Cardiac fibroblast (primary cell): Measurements from ENCODE around the gene RASA3.

Source experiments
- DNase-seq, 2 donors: peaks; one replicate each; pipeline versions ENCODE4 v3.0.0 to v3.0.0-alpha.2; 2010; ENCODE audit warnings: low read depth in 2 of 2
- H3K4me3 ChIP-seq, 2 donors: replicated peaks in 1 of 2; 1 replicate in 1 of 2; 2 replicates in 1 of 2; pipeline ENCODE4 v1.5.1; 2011; ENCODE audit warnings: low read depth in 2 of 2, low read length in 2 of 2, mild to moderate bottlenecking in 2 of 2, moderate library complexity in 1 of 2
- TF ChIP-seq, protein P1 (sequence below): IDR thresholded peaks from one replicate; pipeline ENCODE4 v1.5.1; 2011; ENCODE audit warnings: low read depth, mild to moderate bottlenecking, low read length, inconsistent platforms

The RASA3 gene

GRCh38 chr13:114173272-114173671 is 40.8 kb upstream of the RASA3 start:
- no peak overlapping the region for H3K4me3 ChIP-seq
- DNase-seq, result no peak
- TF ChIP-seq, protein P1, sequence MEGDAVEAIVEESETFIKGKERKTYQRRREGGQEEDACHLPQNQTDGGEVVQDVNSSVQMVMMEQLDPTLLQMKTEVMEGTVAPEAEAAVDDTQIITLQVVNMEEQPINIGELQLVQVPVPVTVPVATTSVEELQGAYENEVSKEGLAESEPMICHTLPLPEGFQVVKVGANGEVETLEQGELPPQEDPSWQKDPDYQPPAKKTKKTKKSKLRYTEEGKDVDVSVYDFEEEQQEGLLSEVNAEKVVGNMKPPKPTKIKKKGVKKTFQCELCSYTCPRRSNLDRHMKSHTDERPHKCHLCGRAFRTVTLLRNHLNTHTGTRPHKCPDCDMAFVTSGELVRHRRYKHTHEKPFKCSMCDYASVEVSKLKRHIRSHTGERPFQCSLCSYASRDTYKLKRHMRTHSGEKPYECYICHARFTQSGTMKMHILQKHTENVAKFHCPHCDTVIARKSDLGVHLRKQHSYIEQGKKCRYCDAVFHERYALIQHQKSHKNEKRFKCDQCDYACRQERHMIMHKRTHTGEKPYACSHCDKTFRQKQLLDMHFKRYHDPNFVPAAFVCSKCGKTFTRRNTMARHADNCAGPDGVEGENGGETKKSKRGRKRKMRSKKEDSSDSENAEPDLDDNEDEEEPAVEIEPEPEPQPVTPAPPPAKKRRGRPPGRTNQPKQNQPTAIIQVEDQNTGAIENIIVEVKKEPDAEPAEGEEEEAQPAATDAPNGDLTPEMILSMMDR, result no peak

GRCh38 chr13:114167885-114168284 is 35.5 kb upstream of the RASA3 start:
- no peak for DNase-seq
- TF ChIP-seq, protein P1, result no peak
- no peak overlapping the region for H3K4me3 ChIP-seq

- H3K4me3 ChIP-seq, result no peak overlapping the region
- DNase-seq, result no peak
- TF ChIP-seq, protein P1, result no peak
These were observed 35.0 kb upstream of the RASA3 start for GRCh38 chr13:114167426-114167825.

DNA sequence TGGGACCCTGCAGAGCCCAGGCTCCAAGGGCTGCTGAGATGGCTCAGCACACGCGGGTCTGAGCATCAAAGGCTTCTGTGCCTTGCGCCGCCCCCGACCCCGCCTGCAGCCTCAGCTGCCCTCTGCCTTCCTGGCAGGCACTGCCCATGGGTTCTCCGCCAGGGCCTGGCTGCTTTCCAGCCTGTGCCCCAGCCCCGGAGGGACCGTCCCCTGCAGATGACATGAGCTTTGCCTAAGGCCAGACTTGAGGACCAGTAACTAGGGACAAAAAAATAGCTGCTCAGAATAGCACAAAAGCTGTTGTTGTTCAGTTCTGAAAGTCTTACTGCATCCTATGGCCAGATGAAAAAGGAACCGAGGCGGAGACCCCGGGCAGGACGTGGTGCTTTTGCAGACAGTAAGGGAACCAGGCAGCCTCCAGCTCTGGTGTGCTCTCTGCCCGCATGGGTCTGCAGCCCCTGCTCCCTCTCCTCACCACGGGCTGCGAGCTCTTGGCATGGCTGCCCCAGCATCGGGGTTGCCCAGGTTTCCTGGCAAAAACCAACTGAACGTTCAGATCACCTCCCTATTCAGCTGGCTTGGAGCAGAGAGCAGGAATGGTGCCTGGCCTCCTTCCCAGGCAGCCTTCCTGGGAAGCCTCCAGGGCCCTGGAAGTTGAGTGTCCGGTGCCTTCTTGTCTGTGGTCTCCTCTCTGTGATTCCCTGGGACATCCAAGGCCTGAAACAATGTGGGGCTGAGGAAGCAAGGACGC is 34.1 kb upstream of the RASA3 start:
- peak in 1 of 2 donors; percentile 29 for DNase-seq
- TF ChIP-seq, protein P1, result no peak
- no peak overlapping the region for H3K4me3 ChIP-seq

DNA sequence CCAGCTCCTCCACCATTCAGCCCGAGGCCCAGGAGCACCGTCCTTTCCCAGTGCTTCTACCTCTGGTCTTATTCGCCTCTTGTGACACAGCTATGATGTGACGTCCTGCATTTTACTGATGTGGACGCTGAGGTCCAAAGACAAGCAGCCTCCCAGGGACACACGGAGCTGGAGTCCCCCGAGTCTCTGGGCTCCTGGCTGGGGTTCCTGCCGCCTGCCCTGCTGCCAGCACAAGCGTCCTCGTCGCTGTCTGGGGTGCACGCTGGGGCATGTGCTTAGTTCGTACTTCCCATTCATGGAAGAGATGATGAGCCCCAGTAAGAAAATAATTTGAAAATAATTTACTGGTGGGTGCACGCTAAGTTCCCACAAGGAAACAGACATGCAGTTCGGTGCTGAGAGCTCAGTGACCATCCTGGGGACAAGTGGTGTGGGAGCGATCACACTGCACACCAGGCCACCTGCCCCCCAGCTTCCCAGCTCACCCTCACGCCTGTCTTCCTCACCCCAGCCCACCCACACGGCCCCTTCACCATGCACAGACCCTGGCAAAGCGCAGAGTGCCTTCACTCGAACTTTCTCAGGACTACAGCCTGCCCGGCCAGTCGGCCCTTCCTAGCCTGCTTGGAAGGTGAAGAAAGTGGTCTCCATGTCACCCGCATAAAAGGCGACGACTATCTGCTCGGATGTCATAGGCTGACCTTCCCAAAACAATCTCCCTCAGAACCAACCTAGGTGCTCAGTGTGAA is 32.4 kb upstream of the RASA3 start:
- TF ChIP-seq, protein P1, result no peak
- no peak overlapping the region for H3K4me3 ChIP-seq
- DNase-seq, result no peak

DNA sequence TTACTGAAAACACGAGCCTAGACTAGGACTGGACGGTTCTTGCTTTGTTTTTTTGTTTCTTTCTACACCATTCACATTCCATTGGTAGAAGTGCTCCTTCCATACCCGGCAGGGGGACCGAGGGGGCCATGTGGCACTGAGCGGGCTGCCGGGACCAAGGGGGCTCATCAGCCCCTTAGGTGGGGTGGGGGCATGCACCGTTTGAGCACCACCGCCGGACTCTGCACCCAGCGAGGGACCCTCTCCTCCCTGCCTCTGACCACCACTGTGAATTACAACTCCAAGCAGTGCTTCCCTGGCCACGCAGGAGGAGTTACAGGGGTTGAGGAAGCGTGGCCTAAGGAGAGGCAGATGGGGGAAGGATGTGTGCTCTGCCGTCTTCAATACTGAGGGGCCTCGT is 31.6 kb upstream of the RASA3 start:
- TF ChIP-seq, protein P1, result no peak
- no peak overlapping the region for H3K4me3 ChIP-seq
- no peak for DNase-seq
